ENCODE data around the gene CPEB2.
"Not testable (repeated sequence)": the region's sequence is repeated elsewhere in the genome, so short reads cannot be mapped to it uniquely, and the experiment has no call there.

CPEB2 gene

DNA sequence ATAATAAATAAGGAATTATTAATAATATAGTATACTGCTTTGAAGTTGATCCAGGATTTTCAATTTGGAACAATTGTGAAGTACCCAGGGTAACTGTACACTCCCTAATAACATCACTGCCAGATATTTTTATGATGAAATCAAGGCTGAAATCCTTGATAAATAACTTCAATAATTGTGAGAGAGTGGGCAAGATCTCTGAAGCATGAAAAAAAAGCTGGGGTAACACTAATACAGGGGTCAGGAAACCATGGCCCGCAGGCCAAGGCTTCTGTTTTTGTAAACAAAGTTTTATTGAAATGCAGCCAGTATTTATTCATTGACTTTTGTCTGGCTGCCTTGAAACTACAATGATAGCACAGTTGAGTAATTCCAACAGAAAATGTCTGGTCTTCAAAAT, 41.6 kb downstream of the CPEB2 start:
- no peak for DNase-seq (ENCODE audit: low read depth in 4 of 4, low spot score in 1 of 4)

GRCh38 chr4:15054541-15054940, 52.3 kb downstream of the CPEB2 start:
- DNase-seq (ENCODE audit: low read depth in 4 of 4, low spot score in 1 of 4), result no peak

DNA sequence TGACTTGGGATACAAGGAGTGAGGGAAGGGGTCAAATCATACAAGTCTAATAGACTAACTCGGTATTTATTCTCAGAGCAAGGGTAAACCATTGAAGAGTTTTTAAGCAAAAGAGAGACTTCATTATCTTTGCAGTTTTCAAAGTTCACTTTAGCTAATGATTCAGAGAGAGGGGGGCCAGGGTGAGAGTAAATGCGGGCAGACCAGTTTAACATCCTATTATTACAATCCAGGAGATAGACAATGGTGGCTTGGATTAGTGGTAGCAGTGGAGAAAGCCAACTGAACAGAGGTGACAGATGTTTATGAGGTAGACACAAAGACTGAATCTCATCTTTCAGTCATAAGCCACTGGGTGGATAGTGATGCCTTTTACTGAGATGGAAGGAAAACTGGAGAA, 57.9 kb downstream of the CPEB2 start:
- DNase-seq (ENCODE audit: low read depth in 4 of 4, low spot score in 1 of 4), result no peak

- no peak for DNase-seq (ENCODE audit: low read depth in 4 of 4, low spot score in 1 of 4)
These were observed 61.1 kb downstream of the CPEB2 start for GRCh38 chr4:15063341-15063740.

DNA sequence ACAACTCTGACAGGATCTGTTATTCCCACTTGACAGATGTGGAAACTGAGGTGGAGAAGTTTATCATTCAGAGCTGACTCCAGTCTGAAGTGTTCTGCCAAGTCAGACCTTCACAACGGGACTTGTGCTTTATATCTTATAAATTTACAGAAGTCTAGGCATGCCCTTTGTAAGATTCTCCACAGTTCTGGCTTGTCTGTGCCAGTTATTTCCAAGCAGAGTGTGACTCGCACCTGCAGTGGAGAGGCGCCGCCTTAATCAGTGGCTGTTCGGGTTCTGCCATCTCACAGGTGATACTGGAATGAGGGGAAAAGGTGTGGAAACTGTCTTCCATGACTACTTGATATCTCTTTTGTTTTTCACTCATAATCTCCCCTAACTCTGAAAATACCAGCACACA, 63.2 kb downstream of the CPEB2 start:
- DNase-seq (ENCODE audit: low read depth in 4 of 4, low spot score in 1 of 4), result no peak

DNA sequence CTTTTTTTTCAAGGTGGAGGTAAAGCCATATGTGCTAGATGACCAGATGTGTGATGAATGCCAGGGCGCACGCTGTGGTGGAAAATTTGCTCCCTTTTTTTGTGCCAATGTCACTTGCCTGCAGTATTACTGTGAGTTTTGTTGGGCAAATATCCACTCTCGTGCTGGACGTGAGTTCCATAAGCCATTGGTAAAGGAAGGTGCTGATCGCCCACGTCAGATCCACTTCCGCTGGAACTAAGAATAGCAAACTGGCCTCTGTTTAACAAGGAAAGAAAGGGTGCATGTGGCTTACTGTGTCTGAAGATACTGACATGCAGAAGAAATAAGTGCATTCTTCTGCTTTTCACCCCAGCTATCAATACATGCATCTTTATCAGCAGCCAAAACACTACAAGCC, 63.9 kb downstream of the CPEB2 start:
- DNase-seq (ENCODE audit: low read depth in 4 of 4, low spot score in 1 of 4), result no peak

DNA sequence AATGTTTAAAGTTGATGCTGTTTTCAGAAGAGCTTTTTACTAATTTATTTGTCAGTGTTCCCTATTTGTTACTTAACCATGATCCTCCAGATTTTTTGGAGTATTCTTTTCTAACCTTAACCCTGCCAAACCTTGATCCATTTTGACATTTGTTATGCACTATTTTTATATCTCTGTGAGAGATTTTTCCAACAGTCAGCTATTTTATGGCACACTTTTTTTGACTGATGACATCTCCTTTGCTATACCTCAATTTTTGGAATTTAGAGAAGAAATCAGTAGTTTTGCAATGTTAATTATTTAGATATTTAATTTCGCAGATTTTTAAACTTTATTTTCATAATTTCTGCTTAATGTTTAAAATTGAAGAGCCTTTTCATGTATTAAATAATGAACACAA, 66.0 kb downstream of the CPEB2 start:
- DNase-seq (ENCODE audit: low read depth in 4 of 4, low spot score in 1 of 4), result no peak

GRCh38 chr4:15075875-15076274, 73.6 kb downstream of the CPEB2 start:
- no peak for DNase-seq (ENCODE audit: low read depth in 4 of 4, low spot score in 1 of 4)

DNA sequence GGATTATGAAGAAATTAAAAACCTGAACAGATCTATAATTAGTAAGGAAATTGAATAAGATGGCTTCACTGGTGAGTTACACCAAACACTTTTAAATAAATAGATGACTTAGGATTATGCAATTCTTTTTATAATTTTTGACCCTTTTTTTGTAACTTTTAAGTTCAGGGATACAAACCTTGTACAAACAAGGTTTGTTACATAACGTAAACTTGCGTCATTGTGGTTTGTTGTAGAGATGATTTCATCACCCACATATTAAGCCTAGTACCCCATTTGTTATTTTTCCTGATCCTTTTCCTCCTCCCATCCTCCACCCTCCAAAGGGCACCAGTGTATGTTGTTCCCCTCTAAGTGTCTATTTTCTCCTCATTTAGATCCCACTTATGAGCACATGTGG, 75.7 kb downstream of the CPEB2 start:
- DNase-seq (ENCODE audit: low read depth in 4 of 4, low spot score in 1 of 4), result no peak

GRCh38 chr4:15078682-15079642, 76.7 kb downstream of the CPEB2 start:
- DNase-seq (ENCODE audit: low read depth in 4 of 4, low spot score in 1 of 4), result no peak

GRCh38 chr4:15084780-15085179, 82.5 kb downstream of the CPEB2 start:
- DNase-seq (ENCODE audit: low read depth in 4 of 4, low spot score in 1 of 4), result no peak

DNA sequence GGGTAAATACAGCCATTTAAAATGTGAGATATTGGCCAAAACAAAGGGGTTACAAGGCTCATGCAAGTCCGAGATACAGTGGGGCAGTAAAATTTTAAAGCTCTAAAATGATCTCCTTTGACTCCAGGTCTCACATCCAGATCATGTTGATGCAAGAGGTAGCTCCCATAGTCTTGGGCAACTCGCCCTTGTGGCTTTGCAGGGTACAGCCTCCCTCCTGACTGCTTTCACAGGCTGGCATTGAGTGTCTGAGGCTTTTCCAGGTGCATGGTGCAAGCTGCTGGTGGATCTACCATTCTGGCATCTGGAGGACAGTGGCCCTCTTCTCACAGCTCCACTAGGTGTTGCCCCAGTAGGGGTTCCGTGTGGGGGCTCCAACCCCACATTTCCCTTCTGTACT, 83.5 kb downstream of the CPEB2 start:
- not testable (repeated sequence) for DNase-seq (ENCODE audit: low read depth in 4 of 4, low spot score in 1 of 4)

GRCh38 chr4:15086259-15086658, 84.0 kb downstream of the CPEB2 start:
- not testable (repeated sequence) for DNase-seq (ENCODE audit: low read depth in 4 of 4, low spot score in 1 of 4)

DNA sequence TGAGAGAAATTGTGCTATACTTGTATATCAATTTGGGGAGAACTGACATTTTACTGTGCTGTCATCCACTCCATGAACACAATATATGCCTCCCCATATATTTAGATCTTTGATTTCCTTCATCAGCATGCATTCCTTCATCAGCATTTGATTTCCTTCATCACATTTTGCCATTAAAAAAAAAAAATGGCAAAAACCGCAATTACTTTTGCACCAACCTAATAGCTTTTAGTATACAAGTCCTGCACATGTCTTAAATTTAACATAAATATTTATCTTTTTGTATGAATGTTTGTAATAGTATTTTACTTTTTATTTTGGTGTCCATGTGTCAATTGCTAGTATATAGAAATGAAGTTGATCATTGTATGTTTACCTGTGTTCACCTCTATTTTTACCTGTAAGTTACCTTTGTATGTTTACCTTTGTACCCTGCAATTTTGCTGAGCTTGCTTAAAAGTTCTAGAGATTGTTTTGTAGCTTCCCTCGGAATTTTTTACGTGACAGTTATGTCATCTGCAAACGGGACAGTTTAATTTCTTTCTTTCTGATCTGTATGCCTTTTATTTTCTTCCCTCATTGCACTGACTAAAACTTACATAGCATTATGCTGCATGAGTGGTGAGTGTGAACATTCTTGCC, 86.2 kb downstream of the CPEB2 start:
- no peak for DNase-seq (ENCODE audit: low read depth in 4 of 4, low spot score in 1 of 4)

DNA sequence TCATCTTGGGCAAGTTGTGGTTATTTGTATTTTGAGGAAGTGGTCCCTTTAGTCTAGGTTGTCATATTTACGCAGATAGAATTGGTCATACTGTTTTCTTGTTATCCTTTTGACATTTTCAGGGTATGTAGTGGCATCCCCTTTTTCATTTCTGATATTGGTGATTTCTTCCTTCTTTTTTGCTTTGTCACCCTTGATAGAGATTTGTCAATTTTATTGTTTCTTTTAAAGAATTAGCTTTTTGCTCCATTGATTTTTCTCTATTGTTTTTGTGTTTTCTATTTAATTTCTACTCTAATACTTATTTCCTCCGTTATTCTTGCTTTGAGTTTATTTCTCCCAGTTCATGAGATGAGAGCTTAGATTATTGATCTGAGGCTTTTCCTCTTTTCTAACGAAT, 87.7 kb downstream of the CPEB2 start:
- DNase-seq (ENCODE audit: low read depth in 4 of 4, low spot score in 1 of 4), result no peak

DNA sequence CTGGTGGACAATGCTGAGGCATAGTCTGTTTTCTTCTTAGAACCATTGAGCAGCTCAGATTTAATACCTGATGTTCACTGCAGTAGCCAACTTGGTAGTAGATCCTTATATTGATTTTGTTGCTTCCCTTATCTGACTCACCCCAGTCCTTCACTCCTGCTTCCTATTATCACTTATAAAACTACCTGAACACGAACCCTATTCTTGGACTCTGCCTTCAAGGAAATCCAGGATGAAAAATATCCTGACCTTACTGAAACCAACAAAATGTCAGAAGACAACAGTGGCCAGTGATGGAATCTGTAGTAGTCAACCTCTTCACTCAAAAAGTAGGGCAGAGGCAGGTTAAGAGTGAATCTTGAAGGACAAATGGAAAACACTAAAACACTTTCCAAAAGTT, 98.1 kb downstream of the CPEB2 start:
- DNase-seq (ENCODE audit: low read depth in 4 of 4, low spot score in 1 of 4), result no peak

- no peak for DNase-seq (ENCODE audit: low read depth in 4 of 4, low spot score in 1 of 4)
These were observed 98.9 kb downstream of the CPEB2 start for GRCh38 chr4:15100994-15101695.

DNA sequence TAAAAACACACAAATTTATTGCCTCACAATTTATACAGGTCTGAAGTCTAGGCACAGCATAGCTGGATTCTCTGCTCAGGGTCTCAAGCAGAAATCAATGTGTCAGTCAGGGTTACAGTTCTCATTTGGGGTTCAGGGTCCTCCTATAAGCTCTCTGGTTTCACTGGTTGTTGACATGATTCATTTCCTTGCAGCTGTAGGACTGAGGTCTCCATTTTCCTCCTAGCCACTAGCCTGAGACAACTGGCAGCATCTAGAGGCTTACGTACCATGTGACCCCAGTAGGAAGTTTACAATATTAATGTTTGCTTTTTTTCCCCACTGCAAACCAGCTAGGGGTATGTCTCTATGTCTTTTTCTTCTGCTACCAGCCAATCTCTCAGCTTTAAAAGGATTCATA, 102.5 kb downstream of the CPEB2 start:
- DNase-seq (ENCODE audit: low read depth in 4 of 4, low spot score in 1 of 4), result no peak

DNA sequence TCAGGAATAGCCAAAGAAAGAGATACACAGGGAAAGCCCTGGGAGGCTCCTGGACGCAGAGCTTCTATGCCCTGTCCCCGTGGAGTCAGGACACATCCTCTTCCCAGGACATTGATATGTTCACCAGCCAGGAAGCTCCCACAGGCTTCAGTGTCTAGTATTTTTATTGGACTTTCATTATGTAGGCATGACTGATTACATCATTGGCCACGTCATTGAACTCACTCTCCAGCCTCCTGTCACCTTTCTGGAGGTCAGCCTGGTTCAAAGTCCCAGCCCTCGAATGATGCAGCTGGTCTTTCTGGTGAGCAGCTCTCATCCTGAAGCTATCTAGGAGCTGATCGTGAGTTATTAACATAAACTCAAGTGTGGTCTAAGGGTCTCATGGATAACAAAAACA, 104.1 kb downstream of the CPEB2 start:
- no peak for DNase-seq (ENCODE audit: low read depth in 4 of 4, low spot score in 1 of 4)

- DNase-seq (ENCODE audit: low read depth in 4 of 4, low spot score in 1 of 4), result no peak
These were observed 107.3 kb downstream of the CPEB2 start for GRCh38 chr4:15109600-15109999.

- no peak for DNase-seq (ENCODE audit: low read depth in 4 of 4, low spot score in 1 of 4)
These were observed 107.9 kb downstream of the CPEB2 start for GRCh38 chr4:15110120-15110571.
